ENCODE data around the gene RAD51. TPM values are rescaled to one million over a fixed set of nuclear protein-coding genes. Genes with fewer than 3 reads are reported as not detected.

RAD51 gene
- 0.35 TPM for total RNA-seq (2013)
- polyA plus RNA-seq (under 1 TPM in 2 of 3 donors, not detected in 1; 0.28 to 0.61 TPM), polyA minus RNA-seq (0.14 and 0.56 TPM in 2 replicates), total RNA-seq (0.08 to 1.8 (median 0.23) reads per million in 11 experiments)

DNA sequence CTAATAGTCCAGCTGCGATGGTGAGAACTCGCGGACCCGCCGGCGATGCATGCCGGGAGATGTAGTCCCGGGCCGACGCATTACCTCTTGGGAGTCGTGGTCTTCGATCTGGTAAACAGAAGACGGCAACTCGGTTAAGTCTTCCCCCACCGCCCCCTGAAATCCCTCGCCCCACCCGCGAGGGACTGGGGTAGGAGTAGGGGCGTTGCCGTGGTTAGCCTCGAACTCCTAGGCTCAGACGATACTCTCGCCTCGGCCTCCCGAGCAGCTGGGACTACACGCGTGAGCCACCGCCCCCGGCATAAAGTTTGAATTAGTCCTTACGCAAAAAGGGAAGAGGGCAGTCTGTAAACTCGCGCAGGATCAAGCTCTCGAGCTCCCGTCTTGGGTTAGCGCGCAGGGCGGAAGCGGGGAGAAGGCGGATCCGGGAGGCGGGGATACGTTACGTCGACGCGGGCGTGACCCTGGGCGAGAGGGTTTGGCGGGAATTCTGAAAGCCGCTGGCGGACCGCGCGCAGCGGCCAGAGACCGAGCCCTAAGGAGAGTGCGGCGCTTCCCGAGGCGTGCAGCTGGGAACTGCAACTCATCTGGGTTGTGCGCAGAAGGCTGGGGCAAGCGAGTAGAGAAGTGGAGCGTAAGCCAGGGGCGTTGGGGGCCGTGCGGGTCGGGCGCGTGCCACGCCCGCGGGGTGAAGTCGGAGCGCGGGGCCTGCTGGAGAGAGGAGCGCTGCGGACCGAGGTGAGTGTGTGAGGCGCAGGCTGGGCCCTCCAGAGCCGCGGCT is at the start of gene RAD51:
Gene RAD51, plus strand, starts transcription at position 487 of the 781 bp plus-strand sequence. CDS start 3,585 bp downstream, outside the sequence.
- H3K27ac Mint-ChIP-seq = peak within 1 kb of the TSS; percentile 88 to 97 (median 96)
- peaks cover 0 to 16% of the 10 kb centered on the region in 2 donors for H3K36me3 ChIP-seq (replicated peaks in 1 of 2; ENCODE audit: control insufficient read depth in 1 of 2, insufficient read depth in 2 of 2, low read length in 2 of 2)
- peak within 1 kb of the TSS; percentile 58 to 100 (median 95) for H3K4me3 ChIP-seq (replicated peaks in 1 of 3; ENCODE audit: low read depth in 2 of 3, low read length in 3 of 3)
- H4K20me1 ChIP-seq (ENCODE audit: insufficient read depth, low read length) = no peaks in the 10 kb centered on the region
- peaks cover 13 to 19% of the 10 kb centered on the region in 2 donors for H3K36me3 Mint-ChIP-seq
- TF ChIP-seq, protein P1, sequence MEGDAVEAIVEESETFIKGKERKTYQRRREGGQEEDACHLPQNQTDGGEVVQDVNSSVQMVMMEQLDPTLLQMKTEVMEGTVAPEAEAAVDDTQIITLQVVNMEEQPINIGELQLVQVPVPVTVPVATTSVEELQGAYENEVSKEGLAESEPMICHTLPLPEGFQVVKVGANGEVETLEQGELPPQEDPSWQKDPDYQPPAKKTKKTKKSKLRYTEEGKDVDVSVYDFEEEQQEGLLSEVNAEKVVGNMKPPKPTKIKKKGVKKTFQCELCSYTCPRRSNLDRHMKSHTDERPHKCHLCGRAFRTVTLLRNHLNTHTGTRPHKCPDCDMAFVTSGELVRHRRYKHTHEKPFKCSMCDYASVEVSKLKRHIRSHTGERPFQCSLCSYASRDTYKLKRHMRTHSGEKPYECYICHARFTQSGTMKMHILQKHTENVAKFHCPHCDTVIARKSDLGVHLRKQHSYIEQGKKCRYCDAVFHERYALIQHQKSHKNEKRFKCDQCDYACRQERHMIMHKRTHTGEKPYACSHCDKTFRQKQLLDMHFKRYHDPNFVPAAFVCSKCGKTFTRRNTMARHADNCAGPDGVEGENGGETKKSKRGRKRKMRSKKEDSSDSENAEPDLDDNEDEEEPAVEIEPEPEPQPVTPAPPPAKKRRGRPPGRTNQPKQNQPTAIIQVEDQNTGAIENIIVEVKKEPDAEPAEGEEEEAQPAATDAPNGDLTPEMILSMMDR (IDR thresholded peaks at IDR 0.05) = no peak
- H3K4me1 Mint-ChIP-seq = peaks cover 30% of the 10 kb centered on the region
- DNase-seq = peak; percentile 95 to 96 (median 95)
- under 1% methylated on average over 73 of the region's 81 CpGs for WGBS (ENCODE audit: insufficient coverage)
- H3K9me3 Mint-ChIP-seq = no peaks in the 10 kb centered on the region
- no peaks in the 10 kb centered on the region for H3K9me3 ChIP-seq (replicated peaks in 1 of 2; ENCODE audit: control insufficient read depth in 1 of 2, insufficient read depth in 1 of 2, low read length in 2 of 2)
- peaks cover 45% of the 10 kb centered on the region for H3K79me2 ChIP-seq (ENCODE audit: insufficient read depth, low read length)
- peak within 1 kb of the TSS; percentile 84 to 86 for H3K27ac ChIP-seq (ENCODE audit: low read depth in 1 of 2, low read length in 2 of 2)
- peak within 1 kb of the TSS; percentile 96 for H2AFZ ChIP-seq (ENCODE audit: insufficient read depth, low read depth, low read length, poor library complexity, severe bottlenecking)
- H3K27me3 ChIP-seq (ENCODE audit: control insufficient read depth in 2 of 2, insufficient read depth in 2 of 2, low read length in 2 of 2) = no peaks in the 10 kb centered on the region
- H3K27me3 Mint-ChIP-seq (ENCODE audit: low read depth in 3 of 3) = no peaks in the 10 kb centered on the region
- H3K4me2 ChIP-seq (replicated peaks; ENCODE audit: extremely low read depth, low read length, poor library complexity, severe bottlenecking) = peak within 1 kb of the TSS; percentile 100
- intact Hi-C loops (cut with micrococcal nuclease) = loop anchor here (1.0 to 10.0 kb wide), 8 partner anchors 62 to 200 kb away; partner anchors contain the start of genes DNAJC17 (in 2 of the 2), ZFYVE19 (in 2 of the 2), C15orf62 (in 1 of the 2) and CCDC32 (in 1 of the 2)
- H3K4me1 ChIP-seq (ENCODE audit: control insufficient read depth in 1 of 2, insufficient read depth in 2 of 2, low read length in 2 of 2) = peaks cover 16 to 21% of the 10 kb centered on the region in 2 donors
- H3K4me3 Mint-ChIP-seq = peak within 1 kb of the TSS; percentile 99 to 100
- H3K9ac ChIP-seq (ENCODE audit: insufficient read depth, low read length, poor library complexity, severe bottlenecking) = peak within 1 kb of the TSS; percentile 72

DNA sequence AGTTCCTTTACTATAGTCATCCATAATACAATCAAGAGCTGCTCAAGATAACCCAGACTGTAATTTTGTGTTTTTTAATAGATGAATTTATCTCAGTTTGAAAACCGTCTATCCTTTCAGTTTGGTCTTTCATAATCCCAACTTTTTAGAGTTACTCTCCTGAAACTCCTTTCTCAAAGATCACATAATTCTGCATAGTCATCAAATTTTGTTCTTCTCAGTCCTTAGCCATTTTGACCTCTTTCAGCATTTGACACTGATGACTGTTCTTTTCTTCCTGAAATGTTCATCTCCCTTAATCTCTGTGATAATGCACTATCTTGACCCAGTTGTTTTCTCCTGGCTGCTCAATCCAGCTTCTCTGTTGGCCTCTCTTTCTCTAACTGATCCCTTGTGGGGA is 47.5 kb upstream of the RAD51 start:
- H3K27me3 ChIP-seq (ENCODE audit: control insufficient read depth in 2 of 2, insufficient read depth in 2 of 2, low read length in 2 of 2) = no peaks in the 10 kb centered on the region
- H3K9me3 Mint-ChIP-seq = no peaks in the 10 kb centered on the region
- H3K27ac Mint-ChIP-seq = no peak overlapping the region
- no peak overlapping the region for H3K4me2 ChIP-seq (replicated peaks; ENCODE audit: extremely low read depth, low read length, poor library complexity, severe bottlenecking)
- H3K4me3 ChIP-seq (replicated peaks in 1 of 3; ENCODE audit: low read depth in 2 of 3, low read length in 3 of 3) = no peak overlapping the region
- no peak for DNase-seq
- no peaks in the 10 kb centered on the region for H3K27me3 Mint-ChIP-seq (ENCODE audit: low read depth in 3 of 3)
- peaks cover 69 to 81% of the 10 kb centered on the region in 2 donors for H3K36me3 ChIP-seq (replicated peaks in 1 of 2; ENCODE audit: control insufficient read depth in 1 of 2, insufficient read depth in 2 of 2, low read length in 2 of 2)
- H4K20me1 ChIP-seq (ENCODE audit: insufficient read depth, low read length) = no peaks in the 10 kb centered on the region
- peaks cover 45 to 72% of the 10 kb centered on the region in 2 donors for H3K36me3 Mint-ChIP-seq
- no CpG with 5 or more reads among the region's 1 CpG for WGBS (ENCODE audit: insufficient coverage)
- no peaks in the 10 kb centered on the region for H3K9me3 ChIP-seq (replicated peaks in 1 of 2; ENCODE audit: control insufficient read depth in 1 of 2, insufficient read depth in 1 of 2, low read length in 2 of 2)
- no peaks in the 10 kb centered on the region for H3K79me2 ChIP-seq (ENCODE audit: insufficient read depth, low read length)
- no peak overlapping the region for H3K4me3 Mint-ChIP-seq
- no peak overlapping the region for H3K27ac ChIP-seq (ENCODE audit: low read depth in 1 of 2, low read length in 2 of 2)
- H2AFZ ChIP-seq (ENCODE audit: insufficient read depth, low read depth, low read length, poor library complexity, severe bottlenecking) = no peak overlapping the region
- TF ChIP-seq, protein P1 (IDR thresholded peaks at IDR 0.05) = no peak
- H3K9ac ChIP-seq (ENCODE audit: insufficient read depth, low read length, poor library complexity, severe bottlenecking) = no peak overlapping the region
- H3K4me1 Mint-ChIP-seq = no peaks in the 10 kb centered on the region
- intact Hi-C loops (cut with micrococcal nuclease) = no loop called here
- H3K4me1 ChIP-seq (ENCODE audit: control insufficient read depth in 1 of 2, insufficient read depth in 2 of 2, low read length in 2 of 2) = no peaks in the 10 kb centered on the region

All from CD14-positive monocyte (primary cell).